GM18519 (cell line): Measurements from ENCODE around the gene FMN1.

Experiments
- ATAC-seq: cut with Tn5 transposase; IDR thresholded peaks from one replicate; pipeline ENCODE4 v1.9.1; 2021; ENCODE audit warnings: mild to moderate bottlenecking, moderate library complexity; ENCODE audit not compliant: unreplicated experiment, low FRiP score

Gene FMN1

DNA sequence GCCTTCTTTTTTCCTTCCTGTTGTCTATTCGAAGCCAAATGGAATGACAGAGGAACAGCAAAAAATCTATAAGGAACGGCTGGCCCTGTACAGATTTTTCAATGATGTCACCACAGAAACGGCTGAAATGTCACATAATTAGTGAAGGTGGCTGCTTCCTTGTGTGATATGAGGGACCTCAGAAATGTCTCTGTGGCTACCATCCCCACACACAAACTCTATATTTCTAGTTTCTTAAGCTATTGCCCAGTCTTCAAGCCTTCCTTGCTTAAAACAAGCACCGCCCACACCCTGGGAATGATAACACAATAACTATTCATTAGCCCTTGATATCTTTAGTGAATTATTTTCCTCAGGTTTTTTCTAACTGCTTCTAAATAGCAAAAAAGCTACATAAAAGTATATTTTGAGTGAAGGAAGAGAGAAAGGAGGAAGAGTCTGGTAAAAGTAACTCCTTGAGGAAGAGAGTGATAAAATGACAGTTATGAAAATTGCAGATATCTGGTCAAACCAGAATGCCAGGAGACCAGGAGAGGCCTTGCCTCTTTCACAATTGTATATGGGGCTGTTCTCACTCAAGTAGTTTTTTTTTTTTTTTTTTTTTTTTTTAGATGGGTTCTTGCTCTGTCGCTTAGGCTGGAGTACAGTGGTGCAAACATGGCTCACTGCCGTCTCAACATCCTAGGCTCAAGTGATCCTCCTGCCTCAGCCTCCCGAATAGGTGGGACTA is 38.7 kb downstream of the FMN1 start:
- ATAC-seq, result no peak

- ATAC-seq, result no peak
Observed at GRCh38 chr15:33154351-33155166, 40.0 kb downstream of the FMN1 start.

DNA sequence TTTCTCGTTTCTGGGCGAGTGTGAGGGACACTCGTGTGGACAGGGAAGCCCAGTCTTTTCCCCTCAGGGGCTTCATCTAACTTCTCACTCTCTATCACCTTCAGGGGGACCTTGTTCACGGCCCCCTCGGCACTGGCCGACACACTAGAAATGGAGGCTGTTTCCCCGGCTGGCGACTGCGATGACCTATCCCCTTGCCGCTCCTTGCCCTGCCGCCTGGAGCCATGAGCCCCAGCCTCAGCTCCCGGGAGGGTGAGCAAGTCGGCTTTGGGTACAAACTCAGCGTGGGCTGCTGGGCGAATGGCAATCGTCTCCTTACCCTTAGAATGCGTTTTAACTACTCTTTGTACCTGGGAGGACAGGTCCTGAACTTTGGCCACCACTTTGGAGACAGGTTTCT is 41.0 kb downstream of the FMN1 start:
- ATAC-seq, result no peak

GRCh38 chr15:33152502-33153109 is 41.9 kb downstream of the FMN1 start:
- ATAC-seq, result no peak

- no peak for ATAC-seq
Observed at GRCh38 chr15:33150971-33151370, 43.5 kb downstream of the FMN1 start.

- no peak for ATAC-seq
Observed at GRCh38 chr15:33150431-33150941, 44.0 kb downstream of the FMN1 start.

DNA sequence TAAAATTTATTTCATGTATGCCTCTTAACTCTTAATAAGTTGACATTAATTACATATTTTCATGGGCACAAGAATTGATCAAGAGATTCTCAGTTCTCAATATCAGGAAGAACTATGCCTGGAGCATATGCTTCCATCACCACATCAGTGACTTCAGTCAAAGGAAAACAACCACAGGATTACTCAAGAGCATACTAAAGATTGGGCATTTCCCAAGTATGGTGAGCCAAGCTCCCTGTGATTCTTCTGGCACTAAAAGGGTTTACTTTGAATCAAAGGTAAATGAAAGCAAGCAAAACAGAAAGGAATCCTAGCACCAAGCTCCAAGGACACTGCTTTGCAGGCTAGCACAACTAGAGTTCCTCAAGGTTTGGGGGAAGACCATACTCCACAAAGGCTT is 44.6 kb downstream of the FMN1 start:
- no peak for ATAC-seq

DNA sequence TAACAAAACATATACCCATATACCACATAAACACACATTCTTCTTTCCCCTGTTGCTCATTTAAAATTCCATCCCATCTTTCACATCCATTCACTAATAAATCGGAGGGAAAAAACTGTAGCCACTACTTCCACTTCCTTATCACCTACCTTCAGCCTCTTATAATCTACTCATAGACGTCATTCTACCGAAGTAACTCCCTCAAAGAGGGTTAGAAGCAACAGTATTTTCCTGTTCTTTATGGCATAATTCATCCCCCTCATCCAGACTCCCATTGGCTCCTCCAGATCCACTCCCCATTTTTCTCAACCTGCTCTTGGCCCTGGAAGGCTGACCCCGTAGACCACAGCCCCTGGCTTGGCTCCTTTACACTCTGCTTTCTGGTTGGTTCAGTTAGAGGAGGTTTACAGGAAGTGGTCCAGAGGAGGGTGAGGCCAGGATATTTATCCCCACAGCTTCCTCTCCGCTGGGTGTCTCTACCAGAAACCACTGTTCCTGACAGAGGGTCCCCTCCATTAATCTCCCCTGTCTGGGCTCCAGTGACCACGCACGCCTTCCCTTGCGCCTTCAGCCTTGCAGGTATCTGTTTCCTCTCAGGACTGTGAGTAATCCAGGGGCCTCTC is 46.3 kb downstream of the FMN1 start:
- no peak for ATAC-seq

GRCh38 chr15:33146051-33146450 is 48.5 kb downstream of the FMN1 start:
- no peak for ATAC-seq

GRCh38 chr15:33145447-33145846 is 49.1 kb downstream of the FMN1 start:
- no peak for ATAC-seq

DNA sequence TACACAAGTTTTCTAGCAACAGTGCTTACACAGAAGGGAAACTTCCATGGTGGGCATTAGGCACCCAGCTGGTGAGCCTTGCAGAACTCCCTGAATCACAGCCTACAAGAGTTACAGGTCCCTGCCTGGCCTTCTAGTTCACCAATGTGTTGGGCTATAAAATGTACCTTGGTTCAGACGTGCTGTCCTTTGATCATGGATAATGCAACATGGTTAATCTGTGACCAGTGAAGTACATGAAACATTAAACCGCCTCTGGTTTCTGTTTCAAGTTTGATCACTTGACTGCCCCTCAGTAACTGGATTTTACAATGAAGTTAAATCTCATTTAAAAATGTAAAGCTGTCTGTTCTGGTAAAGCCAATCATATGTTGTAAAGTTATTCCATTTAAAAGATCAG is 51.8 kb downstream of the FMN1 start:
- no peak for ATAC-seq

GRCh38 chr15:33138000-33138399 is 56.5 kb downstream of the FMN1 start:
- ATAC-seq, result no peak

DNA sequence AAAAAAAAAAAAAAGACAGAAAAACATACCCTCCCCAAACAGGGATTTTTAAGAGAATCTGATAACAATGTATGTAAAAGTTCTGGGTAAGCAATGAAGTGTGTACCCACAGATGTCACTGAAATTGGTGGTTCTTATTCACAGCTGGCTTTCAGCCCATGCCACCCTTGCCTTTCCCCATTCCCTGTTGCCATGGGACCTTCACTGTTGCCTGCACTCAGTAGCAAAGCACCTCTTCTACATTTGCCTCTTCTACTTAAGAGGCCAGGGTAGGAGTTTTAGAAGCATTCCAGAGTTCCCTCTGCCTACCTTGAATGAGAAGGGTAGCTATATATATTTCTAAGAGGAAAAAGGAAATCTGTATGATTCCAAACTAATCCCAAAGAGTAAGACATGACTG is 57.4 kb downstream of the FMN1 start:
- ATAC-seq, result no peak

- no peak for ATAC-seq
Observed at GRCh38 chr15:33136353-33136752, 58.2 kb downstream of the FMN1 start.

DNA sequence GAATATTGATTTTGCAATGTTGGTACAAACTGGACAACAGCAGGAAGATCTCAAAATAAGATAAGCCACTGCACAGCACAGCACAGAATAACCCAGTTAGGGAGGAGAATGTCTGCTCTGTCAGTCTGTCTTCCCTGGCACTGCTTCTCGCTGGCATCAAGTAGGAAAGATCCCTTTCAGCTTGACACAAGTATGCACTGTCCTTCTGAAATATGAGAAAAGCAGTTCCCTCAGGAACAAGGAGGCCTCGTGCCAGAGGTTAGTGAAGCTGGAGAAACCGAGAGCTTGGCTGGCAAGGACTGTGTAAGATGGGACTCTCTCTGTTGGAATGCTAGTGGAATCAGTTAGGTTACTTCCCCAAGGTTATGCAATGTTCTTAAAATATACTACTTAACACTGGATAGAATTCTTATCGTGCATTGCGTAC is 59.1 kb downstream of the FMN1 start:
- no peak for ATAC-seq

GRCh38 chr15:33132722-33133345 is 61.7 kb downstream of the FMN1 start:
- no peak for ATAC-seq

- no peak for ATAC-seq
Observed at GRCh38 chr15:33132233-33132580, 62.3 kb downstream of the FMN1 start.

DNA sequence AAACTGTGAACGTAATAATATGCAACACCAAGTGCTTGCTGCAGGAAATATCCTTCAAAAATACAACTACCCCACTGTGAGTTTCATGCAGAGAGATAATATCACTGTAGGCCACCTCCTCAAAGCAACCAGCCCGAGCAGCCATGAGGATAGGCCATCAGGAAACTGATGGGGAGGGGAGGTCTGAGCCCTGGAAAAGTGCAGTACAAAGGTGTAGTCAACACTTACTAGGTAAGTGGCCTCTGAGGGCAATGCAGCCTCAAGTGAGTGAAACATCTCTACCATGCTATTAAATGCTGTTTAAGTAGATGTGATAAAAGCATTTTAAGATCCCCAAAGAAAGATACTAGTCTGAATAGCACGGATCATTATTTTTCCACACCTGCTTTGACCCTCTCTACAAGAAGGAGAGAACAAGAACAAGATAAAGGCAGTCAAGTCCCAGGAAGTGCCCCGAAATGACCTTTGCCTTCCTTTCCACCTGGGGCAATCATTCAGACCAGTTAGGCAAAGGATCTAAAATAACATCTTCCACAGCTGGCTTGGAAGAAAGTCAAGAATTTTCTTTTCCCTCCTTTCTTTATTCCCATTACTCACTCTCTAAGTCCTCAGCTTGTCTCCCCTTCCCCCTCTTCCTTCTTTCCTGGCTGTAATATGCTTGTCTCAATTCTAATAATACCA is 62.8 kb downstream of the FMN1 start:
- no peak for ATAC-seq

- ATAC-seq, result no peak
Observed at GRCh38 chr15:33126559-33127290, 67.8 kb downstream of the FMN1 start.
